Stimulated activated CD4-positive, alpha-beta T cell treated with anti-CD3 and anti-CD28 coated beads, Interleukin-1b, Interleukin-23, amount 100 ng/mL, for 48 hours (primary cell): ENCODE data around the gene CTDSP2.
"Not testable (repeated sequence)": the region's sequence is repeated elsewhere in the genome, so short reads cannot be mapped to it uniquely, and the experiment has no call there.

Experiments
- DNase-seq: peaks from one replicate; pipeline ENCODE4 v3.0.0-alpha.2; 2020

Gene CTDSP2

DNA sequence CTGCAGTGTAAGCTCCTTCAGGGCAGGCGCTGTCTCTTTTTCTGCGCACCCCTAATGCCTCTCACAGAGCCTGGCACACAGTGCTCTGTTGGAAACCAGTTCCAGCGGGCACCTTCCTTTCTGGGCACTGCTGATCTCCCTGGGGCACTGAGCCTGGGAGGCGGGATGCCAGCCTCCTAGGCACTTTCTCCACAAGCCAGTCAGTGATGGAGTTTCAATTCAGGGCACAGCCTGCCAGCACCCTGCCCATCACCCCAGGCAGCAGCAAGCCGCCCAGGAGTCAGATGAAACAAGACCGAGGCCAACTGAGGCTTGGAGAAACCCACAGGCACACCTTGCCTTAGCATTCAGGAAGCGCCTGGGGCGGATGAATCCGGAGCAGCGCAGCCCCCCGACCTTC is 5.7 kb upstream of the CTDSP2 start:
- no peak for DNase-seq

DNA sequence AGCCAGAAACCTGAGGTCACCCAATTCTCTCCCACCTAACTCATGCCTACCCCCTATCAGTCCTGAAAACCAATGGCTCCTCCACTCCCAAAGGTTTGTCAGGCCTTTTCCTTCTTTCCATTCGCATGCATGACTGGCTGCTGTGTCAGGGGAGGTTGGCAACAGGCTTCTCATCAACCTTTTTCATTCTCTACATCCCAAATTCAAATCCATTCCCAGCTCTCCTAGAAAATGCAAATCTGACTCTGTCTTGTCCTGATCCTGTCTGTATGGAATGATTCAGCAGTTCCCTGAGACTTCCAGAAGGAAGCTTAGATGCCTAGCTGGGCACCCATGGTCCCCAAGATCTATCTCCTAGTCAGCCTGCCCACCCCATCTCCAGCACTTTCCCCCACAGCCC is 5.0 kb upstream of the CTDSP2 start:
- DNase-seq = no peak

DNA sequence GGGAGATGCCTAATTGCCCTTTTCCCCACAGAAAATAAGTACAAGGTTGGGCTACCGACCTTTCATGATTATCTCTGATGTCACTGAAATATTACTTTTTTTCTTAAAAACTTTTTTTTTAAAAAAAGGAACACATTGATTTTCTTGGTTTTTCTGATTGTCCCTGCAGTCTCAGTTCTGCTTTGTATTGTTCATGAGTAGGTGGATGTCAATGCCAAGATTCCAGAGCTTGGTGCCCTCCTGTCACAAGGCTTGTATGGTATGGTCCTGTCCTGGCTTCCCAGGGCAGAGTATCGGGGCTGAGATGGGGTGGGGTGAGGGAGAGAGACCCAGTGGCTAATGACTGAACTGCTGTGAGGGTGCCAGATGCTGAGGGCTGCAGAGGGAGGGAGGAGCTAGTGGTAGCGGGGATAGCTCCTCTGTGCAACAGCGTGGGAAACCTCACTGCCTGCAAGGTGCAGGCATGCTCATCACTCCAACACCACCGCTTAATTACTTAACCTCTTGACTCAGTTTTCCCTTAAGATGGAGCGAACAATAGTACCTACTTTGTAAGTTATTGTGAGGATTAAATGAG is 4.4 kb upstream of the CTDSP2 start:
- DNase-seq = no peak

DNA sequence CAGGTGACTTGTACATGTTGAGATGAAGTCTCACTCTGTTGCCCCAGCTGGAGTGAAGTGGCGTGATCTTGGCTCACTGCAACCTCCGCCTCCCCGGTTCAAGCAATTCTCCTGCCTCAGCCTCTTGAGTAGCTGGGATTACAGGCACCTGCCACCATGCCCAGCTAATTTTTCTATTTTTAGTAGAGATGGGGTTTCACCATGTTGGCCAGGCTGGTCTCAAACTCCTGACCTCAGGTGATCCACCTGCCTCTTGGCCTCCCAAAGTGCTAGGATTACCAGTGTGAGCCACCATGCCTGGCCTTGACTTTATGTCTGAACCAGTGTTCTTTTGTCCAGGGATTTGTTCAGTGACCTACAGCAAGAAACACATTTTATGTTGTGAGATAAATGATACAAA is 2.9 kb upstream of the CTDSP2 start:
- not testable (repeated sequence) for DNase-seq

DNA sequence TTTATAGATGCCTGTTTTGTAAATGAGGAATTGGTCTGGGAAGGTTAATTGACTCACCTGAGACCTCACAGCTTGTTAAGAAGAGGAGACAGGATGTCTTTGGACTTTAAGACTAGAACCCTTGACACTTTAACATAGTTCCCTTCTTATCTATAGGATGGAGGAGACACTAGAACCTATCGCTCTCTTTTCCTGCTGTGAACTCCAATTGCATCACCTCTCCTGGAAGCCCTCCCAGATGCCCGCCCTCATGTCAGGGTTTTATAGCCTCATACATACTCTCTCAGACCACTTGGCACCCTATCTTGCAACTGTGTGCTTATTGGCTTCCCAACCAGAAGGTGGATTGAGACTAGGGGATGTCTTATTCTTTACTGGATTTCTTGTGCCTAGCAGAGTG is 2.5 kb upstream of the CTDSP2 start:
- no peak for DNase-seq

DNA sequence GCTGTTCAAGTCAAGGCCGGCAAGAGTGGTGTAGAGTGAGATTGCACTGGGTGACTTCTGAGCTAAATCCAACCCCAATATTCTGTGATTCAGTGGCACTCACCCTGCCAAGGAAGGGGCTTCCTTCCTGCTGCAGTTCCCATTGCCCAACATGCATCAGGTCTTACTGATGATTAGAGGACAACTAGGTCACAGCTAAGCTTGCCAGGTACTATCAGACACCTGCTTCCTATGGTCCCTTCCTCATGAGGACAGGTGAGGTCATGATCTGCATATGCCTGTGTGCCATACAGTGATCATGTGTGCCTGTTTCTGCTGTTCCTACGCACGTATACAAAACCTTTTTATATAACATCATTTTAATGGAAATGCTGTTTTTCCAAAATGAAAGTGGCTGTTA is 1.7 kb upstream of the CTDSP2 start:
- DNase-seq = no peak

DNA sequence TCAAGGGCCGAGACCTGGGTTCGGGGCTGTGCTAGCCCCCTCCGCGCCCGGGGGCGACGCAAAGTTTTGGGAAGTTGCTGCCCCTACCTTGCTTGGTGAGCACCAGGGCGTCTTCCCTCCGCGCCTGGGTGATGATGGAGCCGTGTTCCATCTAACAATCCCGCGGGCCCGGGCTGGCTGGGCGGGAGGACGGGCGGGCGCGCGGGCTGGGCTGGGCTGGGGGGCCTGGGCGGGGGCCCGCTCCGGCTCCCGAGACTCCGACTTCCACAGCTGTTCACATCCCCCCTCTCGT is 298 bp downstream of the CTDSP2 start:
- DNase-seq = no peak

DNA sequence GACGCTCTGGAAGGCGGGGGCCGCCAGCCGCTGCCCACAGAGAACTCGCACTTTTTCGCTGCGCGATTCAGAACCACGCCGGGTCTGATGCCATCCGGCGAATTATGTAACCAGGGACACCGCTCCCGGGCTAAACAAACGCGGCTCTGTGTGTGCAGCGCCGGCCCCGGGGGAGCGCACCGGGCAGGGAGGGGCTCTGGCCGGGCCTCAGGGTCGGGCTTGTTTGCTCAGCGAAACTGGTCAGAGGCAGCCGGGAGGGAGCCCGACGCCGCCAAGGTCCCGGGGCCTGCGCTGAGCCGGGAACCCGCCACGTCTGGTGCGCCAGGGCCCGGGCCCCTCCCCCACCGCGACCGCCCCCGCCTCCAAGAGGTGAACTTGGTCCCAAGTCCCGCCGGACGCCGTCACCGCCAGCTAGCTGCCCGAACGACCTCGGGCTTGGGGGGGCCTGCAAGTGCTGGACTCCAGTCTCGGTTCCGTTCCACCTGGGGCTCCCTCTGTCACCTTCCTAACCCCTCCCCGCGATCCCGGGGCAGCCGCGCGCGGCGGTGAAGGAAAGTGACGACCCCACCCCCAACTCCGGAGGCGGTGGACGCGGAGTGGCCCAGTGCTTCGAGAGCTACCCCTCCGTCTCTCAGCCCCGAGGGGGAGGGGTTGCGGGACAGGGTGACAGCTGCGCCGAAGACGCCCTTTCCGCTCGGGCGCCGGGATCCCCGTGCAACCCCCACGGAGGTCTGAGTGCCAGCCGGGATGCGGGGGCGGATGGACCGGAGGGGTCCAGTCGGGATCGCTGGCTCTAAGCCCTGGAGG is 848 bp downstream of the CTDSP2 start:
- peak; percentile 60 for DNase-seq

DNA sequence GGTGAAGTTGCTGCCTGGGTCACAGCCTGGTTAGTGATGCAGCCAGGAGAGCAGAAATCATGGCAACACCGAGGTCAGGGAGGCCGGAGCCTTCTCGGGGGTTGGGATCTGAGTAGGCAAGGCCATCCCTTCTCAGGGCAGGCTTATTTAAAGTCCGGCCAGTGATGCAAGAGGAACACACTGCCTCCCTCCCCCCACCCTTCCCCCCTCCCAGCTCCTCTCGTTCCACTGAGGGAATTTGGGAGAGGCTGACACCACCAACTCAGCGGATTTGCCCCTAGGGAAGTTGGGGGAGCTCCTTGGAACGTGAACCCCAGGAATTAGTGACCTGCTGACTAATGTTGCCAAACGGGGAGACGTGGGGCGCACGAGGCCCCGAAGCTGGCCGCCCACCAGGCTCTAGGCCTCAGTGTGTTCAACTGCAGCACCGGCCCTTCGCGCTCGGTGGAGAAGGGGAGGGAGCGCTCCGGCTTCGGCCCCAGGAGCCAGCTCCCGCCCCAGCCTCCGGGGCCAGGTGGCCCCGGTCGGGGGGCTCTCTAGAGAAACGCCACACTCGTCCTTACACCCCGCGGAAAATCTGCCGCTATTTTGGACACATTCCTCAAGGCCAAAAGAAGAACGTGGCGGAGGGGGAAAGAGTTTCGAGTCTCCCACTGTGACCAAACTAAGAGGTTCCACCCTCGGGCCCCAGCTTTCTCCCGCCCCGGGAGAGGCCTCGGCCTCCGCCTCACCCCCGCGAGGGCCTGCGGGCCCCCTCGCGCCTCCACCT is 1.6 kb downstream of the CTDSP2 start:
- peak; percentile 37 for DNase-seq

DNA sequence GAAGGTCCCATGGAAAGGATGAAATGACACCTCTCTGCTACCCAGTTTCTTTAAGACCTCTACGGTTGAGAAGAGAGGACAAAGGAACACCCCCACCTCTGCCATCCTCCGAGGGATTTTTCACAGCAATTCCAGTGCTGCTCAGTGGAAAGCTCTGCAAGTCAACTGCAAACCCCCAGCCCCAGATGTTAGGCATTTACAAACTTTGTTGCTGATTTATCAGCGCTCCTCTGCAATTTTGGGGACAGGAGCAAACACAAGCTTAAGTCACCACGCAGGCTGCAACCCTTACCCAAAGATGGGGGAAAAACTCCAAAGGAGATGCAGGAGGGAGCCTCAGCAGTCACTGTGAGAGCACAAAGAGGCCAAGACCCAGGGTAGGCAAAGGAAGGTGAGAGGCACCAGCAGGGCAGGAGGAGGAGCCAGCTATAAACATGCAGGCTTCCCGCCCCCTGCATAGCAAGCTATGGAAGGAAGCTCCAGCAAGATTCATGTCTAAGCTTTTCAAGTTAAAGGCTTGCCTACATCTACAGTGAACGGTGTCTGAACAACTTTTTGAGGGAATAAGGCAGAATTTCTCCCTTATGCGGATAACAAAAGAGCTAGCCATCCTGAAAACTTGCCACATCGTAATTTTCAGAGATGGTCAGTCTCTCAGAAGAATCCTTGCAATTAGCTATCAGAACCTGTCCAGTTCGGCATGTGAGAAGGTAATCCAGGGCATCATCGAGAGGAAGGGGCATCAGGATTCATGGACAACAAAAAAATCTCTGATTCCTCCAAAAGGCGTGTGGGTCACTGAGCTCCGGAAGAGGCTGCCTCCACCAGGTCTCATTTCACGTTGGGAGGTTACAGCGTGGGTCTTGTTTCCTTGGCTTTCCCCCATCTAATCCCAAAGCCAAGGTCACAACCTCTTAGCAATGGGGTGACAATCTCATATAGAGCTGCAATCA is 3.9 kb downstream of the CTDSP2 start:
- DNase-seq = peak; percentile 41

DNA sequence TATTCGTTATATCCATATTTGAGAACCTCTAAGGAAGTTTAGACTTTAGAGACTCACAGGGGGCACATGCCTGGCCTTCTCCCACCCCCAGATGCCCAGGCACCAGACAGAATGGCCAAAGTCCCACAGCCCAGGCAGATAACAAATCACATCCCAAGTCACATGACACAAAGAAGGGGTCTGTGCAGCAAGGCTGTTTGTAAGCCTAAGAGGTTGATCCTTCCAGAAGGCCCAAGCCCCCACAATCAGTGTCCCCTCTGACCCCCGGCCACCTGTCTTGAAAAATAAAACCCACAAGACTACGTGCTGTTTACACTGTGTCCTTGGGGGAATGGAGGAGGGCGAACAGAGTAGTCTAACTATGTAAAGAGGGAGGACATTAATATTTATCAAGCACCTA is 5.1 kb downstream of the CTDSP2 start:
- DNase-seq = no peak

DNA sequence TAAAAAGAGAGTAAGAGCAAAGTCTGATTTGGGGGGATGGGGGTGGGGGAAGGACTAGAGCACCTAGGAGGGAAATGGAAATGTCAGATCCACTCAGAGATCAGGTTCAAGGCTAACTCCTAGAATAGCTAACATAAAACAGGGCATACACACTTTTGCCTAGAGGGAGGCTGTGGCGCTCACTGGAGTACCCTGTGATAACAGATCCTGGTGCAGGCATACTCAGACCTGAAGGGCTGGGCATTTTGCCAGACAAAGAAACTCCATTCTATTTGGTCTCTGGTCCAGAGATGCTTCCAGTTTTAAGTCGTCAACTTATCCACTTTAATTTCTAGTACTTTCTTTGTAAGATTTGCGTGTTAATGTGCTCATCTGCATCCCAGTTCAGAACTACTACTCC is 5.8 kb downstream of the CTDSP2 start:
- DNase-seq = no peak

DNA sequence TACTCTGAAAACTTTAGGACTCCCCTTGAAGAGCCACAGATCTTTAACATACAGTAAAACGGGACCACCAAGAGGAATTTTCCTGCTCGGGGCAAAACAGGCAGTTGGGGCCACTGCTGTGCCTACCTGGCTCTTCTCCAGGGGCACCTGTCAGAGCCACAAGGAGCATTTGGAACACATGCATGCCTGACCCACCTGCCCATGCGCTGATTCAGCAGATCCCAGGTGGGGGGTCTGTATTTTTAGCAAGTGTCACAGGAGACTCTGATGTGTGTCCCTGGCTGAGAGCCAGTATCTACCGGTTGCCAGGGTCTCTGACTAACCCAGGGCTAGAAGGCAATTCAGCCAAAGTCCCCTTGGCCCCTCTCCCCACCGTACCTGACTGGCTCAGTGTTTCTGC is 6.5 kb downstream of the CTDSP2 start:
- no peak for DNase-seq

DNA sequence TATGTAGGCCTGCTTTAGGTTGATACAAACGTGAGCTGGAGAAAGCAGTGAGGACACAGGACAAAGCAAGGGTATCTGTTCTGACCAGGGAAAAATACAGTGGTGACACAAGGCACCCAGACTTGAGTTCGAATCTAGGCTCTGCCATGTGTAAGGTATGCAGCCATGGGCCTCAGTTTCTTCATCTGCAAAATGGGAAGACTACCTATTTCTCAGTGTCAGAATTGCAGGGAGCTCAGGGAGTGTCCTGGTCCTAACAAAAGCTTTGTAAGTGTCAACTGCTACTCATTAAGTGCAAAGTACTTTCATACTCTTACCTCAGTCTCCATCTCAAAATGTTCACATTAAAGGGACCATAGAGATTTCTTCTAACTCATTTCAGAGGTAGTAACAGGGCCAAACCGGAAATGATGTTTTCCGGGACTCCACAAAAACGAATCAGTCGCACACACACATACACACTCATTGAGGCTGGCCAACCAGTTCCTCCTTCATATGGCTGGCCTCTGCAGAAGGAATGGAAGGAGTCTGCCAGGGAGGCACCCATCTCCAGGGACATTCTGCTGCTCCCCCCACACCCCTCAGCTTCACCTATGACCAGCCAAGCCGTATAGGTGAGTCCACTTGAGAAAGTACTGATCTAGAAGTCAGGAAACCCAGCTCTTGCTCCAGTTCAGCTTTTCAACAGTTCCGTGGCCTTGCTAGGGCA is 7.8 kb downstream of the CTDSP2 start:
- DNase-seq = peak; percentile 55

DNA sequence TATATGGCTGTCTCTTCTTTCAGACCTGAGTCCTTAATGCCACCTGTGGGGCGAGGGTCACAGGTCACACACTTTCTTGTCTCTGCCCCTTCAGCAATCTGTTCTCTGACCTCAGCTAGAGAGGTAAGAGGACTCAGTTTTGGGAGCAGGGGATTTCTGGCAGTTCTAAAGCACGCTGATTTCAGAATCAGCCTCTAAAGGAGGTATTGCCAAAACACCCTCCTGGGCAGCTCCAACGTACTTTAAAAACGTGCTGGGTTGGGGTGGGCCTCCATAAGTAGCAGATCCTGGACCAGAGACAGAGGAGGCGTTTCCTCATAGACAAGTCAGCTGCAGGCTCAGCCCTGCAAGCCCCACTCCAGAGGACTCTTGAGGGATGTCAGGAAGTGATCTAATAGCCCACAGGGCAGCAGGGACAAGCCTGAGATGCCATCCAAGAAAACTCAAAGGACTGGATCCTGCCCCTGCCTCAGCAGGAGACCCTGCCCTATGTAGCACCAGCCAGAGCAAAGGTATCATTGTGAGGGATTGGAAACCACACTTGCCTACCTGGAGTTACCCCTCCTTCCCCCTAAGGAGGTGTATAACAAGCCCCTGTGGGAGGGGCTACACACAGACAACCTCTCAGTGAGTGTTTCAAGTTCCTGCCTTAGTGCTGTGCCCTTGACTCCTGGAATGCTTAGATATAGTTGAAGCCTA is 8.5 kb downstream of the CTDSP2 start:
- DNase-seq = no peak

DNA sequence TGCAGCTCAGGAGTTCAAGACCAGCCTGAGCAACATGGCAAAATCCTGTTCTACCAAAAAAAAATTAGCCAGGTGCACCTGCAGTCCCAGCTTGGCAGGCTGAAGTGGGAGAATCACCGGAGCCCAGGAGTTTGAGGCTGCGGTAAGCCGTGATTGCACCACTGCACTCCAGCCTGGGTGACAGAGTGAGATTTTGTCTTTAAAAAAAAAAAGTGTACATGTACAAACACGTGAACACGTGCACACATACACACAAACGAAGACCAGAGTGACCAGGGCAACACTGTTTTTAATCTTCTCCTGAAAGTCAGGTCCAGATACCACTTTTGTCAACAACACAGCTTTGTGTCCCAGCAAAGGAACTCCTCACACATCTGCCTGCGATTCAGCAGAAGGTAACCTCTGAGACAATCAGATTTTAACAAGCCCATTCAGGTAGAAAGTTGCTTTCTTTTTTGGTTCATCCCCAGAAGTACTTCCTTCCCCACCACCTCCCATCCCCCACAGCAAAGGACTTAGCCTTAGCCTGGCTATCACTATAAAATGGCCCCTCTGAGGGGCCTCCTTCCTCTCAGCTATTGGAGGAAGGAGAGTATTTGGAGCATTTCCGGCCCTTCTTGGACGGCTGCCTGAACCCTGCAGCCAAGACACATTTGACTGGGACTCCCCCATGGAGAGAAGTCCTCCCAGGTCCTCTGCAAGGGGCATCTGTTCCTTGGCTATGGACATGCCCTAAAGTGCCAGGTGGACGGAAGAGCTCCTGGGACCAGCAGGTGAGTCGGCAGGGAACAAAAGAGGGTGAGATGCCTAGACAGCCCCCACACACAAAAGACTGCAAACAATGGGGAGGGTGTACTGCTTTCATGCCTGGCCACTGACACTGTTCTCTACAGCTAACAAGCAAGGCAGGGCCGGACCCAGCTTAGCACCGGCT is 9.8 kb downstream of the CTDSP2 start:
- DNase-seq = no peak

DNA sequence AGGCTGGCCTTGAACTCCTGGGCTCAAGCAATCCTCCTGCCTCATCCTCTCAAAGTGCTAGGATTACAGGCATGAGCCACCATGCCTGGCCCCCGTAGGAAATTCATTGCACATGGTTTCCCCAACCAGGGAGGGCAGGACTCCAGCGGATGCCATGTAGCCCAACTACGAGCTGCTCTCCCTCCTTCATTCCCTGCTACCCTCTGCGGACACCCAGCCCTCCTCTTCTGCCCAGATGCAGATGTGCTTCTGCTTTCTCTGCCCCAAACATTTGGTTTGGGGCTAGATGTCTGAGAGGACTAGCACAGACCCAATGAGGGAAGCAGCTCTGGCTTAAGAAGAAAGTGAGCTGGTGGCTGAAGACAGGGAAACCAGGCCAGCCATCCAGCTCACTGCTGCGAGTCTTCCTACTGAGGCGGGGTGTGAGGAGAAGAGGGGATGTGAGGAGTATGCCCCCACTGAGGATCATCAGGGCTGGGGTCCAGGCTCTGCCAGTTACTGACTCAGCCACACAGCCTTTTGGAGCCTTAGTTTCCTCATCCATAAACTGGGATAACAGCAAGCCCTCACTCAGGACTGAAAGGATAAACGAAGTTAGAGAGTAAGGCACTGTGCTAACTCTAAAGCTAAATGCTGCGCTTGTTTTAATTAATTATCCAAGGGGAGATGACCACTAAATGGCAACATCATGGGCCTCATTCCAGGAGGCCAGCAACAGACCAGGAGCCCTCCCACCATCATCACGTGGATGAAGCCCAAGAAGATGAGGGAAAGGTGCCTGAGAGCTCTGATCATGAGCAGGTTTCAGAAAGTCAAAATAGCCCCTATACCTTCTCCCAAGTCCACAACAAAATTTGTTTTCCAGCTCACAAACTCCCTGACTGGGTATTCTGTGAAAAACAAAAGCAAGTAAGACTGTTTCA is 10.9 kb downstream of the CTDSP2 start:
- no peak for DNase-seq

DNA sequence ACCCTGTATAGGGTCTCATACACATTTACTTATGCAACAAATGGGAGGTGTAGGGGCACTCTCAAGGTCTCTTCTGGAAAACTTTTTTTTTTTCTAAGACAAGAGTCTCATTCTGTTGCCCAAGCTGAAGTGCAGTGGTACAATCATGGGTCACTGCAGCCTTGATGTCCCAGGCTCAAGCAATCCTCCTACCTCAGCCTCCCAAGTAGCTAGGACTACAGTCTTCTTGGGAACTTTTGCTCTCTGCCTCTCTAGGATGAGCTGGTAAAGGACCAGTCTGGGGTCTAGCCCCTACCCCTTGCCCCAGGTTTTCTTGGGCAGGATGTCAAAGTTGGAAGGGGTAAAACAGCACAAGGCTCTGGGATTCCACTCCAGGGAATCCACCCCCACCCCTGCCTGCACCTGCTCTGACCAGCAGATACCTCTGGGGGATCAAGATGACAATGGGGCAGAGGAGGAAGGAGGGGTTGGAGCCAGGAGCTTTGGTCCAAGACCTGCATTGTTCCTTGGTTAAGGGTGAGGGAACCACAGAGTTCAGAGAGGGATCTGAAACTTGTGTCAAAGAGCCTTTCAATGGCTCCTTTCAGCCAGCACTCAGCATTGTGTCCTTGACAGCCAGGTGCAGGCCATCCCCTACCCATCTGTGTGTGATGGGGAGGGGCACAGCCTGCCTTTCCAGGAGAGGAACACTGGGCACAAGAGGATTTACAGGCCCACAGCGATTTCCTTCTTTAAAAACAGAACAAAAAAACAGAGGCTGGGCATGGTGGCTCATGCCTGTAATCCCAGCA is 12.2 kb downstream of the CTDSP2 start:
- DNase-seq = no peak

DNA sequence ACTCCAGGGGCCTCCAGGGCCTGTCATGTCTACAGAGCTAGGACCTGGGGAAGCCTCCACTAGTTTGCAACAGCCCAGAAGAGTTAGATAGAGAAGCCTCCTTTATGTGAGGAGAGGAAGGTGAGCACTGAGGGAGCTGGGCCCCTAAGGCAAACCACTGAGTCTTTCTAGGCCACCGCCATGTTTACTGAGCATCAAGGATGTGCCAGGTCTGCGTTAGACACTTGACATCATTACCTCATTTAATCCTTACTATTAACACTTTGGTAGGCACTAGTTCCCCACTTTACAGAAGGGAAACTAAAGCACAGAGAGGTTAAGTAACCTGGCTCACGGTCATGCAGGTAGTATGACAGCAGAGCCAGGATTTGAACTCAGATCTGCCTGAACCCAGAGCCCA is 12.9 kb downstream of the CTDSP2 start:
- DNase-seq = no peak
